Activated B cell treated with CpG ODN at 0.5 μM for 24 hours (primary cell): ENCODE data around the gene SERGEF. TPM values are rescaled to one million over a fixed set of nuclear protein-coding genes. Genes with fewer than 3 reads are reported as not detected.

Experiments used
- ATAC-seq: fragments of 200-7000 bp; cut with Tn5 transposase; one replicate; pipeline ENCODE4 v1.10.0; 2021; ENCODE audit warnings: low read depth, mild to moderate bottlenecking, moderate library complexity
- CTCF ChIA-PET: fragments of 350-600 bp; sonication (Branson Sonifier 250); formaldehyde crosslinking; loops from one replicate; lab custom pipeline; 2021; ENCODE audit warnings: antibody characterized with exemption; lab: Charles Lee
- POLR2A ChIA-PET: fragments of 350-600 bp; sonication (Branson Sonifier 250); formaldehyde crosslinking; loops from one replicate; lab custom pipeline; 2021; ENCODE audit warnings: antibody characterized with exemption; lab: Charles Lee
- DNase-seq: peaks from one replicate; pipeline ENCODE4 v3.0.0; 2022
- H3K27ac Mint-ChIP-seq: one replicate; pipeline ENCODE4 v1.8.0; 2020; ENCODE audit warnings: mixed read lengths
- H3K27me3 Mint-ChIP-seq: one replicate; pipeline ENCODE4 v1.8.0; 2021; ENCODE audit warnings: mixed read lengths
- H3K36me3 Mint-ChIP-seq: one replicate; pipeline ENCODE4 v1.8.0; 2021; ENCODE audit warnings: low read depth, mixed read lengths
- H3K4me1 Mint-ChIP-seq: one replicate; pipeline ENCODE4 v1.8.0; 2021; ENCODE audit warnings: mixed read lengths
- H3K4me3 Mint-ChIP-seq: one replicate; pipeline ENCODE4 v1.8.0; 2020; ENCODE audit warnings: mild to moderate bottlenecking, mixed read lengths
- H3K9me3 Mint-ChIP-seq: one replicate; pipeline ENCODE4 v1.8.0; 2020; ENCODE audit warnings: mixed read lengths
- intact Hi-C: fragments of 100-400 bp; cut with micrococcal nuclease; formaldehyde crosslinking; loops from one replicate; pipeline ENCODE4 v1.15.1; 2024
- total RNA-seq: library from RNA; stranded (reverse); gene quantifications from 2 replicates; pipeline ENCODE4 v1.2.3, GENCODE V29; 2022
- TF ChIP-seq, protein P1 (sequence below): fragments of 200-600 bp; IDR thresholded peaks from one replicate; pipeline ENCODE4 v1.8.0; 2022; ENCODE audit warnings: antibody characterized with exemption, mild to moderate bottlenecking

SERGEF gene
- total RNA-seq, 1 donor from 2014 or later: 38.4 TPM

DNA sequence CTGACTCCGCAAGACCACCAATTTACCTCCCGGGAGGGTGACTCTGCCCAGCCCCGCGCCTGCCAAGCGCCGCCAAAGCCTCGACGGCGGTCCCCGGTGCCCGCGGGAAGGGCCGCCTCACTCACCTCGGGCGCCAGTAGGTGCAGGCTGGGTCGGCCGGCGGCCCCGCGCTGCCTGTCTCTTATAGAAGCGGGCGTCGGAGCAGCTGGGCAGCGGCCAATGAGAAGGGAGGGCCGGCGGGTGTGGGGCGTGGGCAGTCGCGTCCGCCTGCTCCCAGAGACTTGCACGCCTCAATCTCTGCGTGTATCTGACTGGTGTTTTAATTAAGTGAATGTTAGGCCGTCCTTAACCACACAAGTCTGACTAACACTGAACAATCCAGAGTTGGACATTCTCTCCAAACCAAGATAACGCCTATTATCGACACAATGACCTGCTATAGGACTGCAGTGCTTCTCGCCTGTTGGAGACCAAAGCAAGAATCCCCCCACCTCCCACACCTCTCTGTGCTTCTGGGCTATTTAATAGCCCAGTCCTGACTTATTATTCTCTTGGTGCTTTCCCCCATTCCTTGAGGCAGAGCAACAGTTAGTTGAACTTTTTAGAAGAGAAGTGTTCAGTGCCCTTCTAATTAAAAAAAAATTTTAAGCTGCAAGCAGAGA lies 33.4 kb upstream of the SERGEF start, which contains the start of gene TPH1:
TSS of gene TPH1 (minus strand) at position 154 of the 662 bp plus-strand sequence. CDS start 5,507 bp downstream, outside the sequence.
- no peak within 1 kb of the TSS for H3K27ac Mint-ChIP-seq
- ATAC-seq: no peak

DNA sequence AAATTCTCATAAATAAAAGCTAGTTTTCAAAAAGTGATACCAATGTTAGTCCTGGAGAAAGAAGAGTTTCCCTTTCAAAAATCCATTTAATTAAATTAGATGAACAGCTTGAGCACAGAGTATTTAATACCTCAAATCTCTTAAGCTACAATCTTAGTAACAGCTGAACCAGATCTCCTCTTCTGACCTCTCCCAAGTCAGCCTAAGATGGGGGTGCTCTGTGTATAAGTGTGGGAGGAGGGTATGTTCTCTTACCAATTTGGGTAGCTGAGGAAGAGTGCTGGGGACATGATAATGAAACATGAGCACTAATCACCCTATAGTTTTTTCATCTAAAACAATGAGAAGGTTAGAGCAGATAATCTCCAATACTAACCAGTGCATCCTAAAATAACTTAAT lies 23.6 kb upstream of the SERGEF start:
- Mint-ChIP-seq H3K27me3 (peaks cover 5% of the 10 kb centered on the region), H3K4me1 (no peaks in the 10 kb centered on the region), H3K27ac (no peak overlapping the region), H3K9me3 (no peaks in the 10 kb centered on the region), H3K36me3 (no peaks in the 10 kb centered on the region), H3K4me3 (no peak overlapping the region)
- POLR2A ChIA-PET: no interaction called here
- CTCF ChIA-PET: no interaction called here
- intact Hi-C loops: no loop called here
- TF ChIP-seq, protein P1, sequence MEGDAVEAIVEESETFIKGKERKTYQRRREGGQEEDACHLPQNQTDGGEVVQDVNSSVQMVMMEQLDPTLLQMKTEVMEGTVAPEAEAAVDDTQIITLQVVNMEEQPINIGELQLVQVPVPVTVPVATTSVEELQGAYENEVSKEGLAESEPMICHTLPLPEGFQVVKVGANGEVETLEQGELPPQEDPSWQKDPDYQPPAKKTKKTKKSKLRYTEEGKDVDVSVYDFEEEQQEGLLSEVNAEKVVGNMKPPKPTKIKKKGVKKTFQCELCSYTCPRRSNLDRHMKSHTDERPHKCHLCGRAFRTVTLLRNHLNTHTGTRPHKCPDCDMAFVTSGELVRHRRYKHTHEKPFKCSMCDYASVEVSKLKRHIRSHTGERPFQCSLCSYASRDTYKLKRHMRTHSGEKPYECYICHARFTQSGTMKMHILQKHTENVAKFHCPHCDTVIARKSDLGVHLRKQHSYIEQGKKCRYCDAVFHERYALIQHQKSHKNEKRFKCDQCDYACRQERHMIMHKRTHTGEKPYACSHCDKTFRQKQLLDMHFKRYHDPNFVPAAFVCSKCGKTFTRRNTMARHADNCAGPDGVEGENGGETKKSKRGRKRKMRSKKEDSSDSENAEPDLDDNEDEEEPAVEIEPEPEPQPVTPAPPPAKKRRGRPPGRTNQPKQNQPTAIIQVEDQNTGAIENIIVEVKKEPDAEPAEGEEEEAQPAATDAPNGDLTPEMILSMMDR: no peak
- DNase-seq: no peak
- no peak for ATAC-seq

More for the DNA sequence above, 33.4 kb upstream of the SERGEF start, which contains the start of gene TPH1:
- peaks cover 37% of the 10 kb centered on the region for H3K27me3 Mint-ChIP-seq
- POLR2A ChIA-PET: no interaction called here
- intact Hi-C loops: no loop called here
- H3K4me1 Mint-ChIP-seq: no peaks in the 10 kb centered on the region
- TF ChIP-seq, protein P1: no peak
- no peak for DNase-seq
- H3K36me3 Mint-ChIP-seq: no peaks in the 10 kb centered on the region
- CTCF ChIA-PET: no interaction called here
- H3K4me3 Mint-ChIP-seq: no peak within 1 kb of the TSS
- peaks cover 5% of the 10 kb centered on the region for H3K9me3 Mint-ChIP-seq

DNA sequence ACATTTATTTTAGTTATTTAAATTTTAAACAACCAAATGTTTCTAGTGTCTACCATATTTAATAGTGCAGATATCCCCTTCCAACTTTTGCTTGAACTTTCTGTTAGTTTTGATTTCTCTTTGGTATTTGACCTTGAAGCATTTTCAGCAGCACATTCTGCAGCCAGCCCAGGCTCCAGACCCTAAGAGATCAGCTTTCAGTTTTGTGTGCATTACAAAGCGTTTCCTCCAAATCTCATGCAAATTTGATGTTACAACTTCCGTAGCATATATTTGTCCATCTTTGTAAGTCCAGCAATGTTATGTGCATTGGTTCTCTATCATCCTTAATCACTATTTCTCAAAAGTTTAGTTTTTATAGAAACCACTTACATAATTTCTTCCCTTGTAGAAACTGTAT lies 14.6 kb upstream of the SERGEF start:
- ChIA-PET POLR2A (no interaction called here), CTCF (no interaction called here)
- no peaks in the 10 kb centered on the region for H3K9me3 Mint-ChIP-seq
- no peak overlapping the region for H3K27ac Mint-ChIP-seq
- ATAC-seq (no peak), DNase-seq (no peak)
- no peak overlapping the region for H3K4me3 Mint-ChIP-seq
- TF ChIP-seq, protein P1: no peak
- no peaks in the 10 kb centered on the region for H3K4me1 Mint-ChIP-seq
- H3K36me3 Mint-ChIP-seq: no peaks in the 10 kb centered on the region
- no peaks in the 10 kb centered on the region for H3K27me3 Mint-ChIP-seq
- intact Hi-C loops: no loop called here

DNA sequence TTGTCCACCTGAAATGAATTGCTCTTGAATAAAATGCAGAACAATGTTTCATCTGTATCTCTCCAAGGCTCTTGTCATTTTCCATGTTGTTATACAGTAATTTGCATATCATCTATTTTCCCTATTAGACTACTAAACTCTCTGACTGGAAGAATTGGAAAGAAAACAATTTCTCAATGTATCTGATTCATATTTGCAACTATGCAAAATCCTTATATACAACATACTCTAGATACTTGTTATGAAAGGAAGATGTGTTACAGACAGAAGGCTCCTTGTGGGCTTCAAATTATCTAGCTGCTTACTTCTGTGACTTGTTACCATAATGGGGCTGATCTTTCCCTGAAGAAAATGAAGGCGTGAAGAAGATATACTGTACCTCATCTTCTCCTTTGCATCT lies 9.6 kb upstream of the SERGEF start:
- CTCF ChIA-PET: no interaction called here
- no peaks in the 10 kb centered on the region for H3K4me1 Mint-ChIP-seq
- POLR2A ChIA-PET: no interaction called here
- no peak overlapping the region for H3K27ac Mint-ChIP-seq
- H3K27me3 Mint-ChIP-seq: no peaks in the 10 kb centered on the region
- TF ChIP-seq, protein P1: no peak
- no peak overlapping the region for H3K4me3 Mint-ChIP-seq
- DNase-seq: no peak
- ATAC-seq: no peak
- intact Hi-C loops: no loop called here
- no peaks in the 10 kb centered on the region for H3K9me3 Mint-ChIP-seq
- no peaks in the 10 kb centered on the region for H3K36me3 Mint-ChIP-seq

DNA sequence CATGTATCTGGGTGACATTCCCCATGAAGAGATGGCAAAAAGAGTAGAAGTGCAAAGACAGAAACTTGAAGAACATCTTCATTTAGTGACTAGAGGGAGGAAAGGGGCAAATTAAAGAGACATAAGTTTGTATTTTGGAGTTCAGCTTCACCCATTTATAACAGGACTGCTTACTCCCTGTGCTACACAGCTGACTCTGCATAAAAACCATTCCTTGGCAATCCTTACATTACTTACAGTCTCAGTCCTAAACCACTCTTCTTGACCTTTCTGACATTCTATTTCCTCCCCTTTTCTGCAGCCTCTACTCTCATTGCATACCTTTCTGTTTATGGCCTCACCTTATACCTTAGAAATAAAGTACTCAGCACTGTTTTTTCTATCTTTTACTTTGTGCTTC lies 6.8 kb upstream of the SERGEF start:
- TF ChIP-seq, protein P1: no peak
- POLR2A ChIA-PET: no interaction called here

More for the DNA sequence above, 6.8 kb upstream of the SERGEF start:
- Mint-ChIP-seq H3K27me3 (no peaks in the 10 kb centered on the region), H3K4me1 (no peaks in the 10 kb centered on the region), H3K27ac (no peak overlapping the region), H3K4me3 (no peak overlapping the region), H3K9me3 (no peaks in the 10 kb centered on the region), H3K36me3 (no peaks in the 10 kb centered on the region)
- DNase-seq (no peak), ATAC-seq (no peak)
- CTCF ChIA-PET: interaction anchor here (1.8 kb wide), 1 partner anchor 30 kb away, joined by 3 read pairs; no protein-coding TSS in a partner anchor
- intact Hi-C loops: loop anchor here (10.0 kb wide), 2 partner anchors 215 to 705 kb away; partner anchors contain the start of genes IGSF22 and SAA4
